C4-2B (cell line): ENCODE measurements around the gene TMEM182.

Experiments used
- H3K27ac ChIP-seq: fragments of 450-650 bp; 2 replicates; pipeline ENCODE4 v1.5.1; 2017
- ZFX ChIP-seq: fragments of 450-650 bp; IDR thresholded peaks from 2 replicates; pipeline ENCODE4 v1.6.1; 2017
- TF ChIP-seq, protein P1 (sequence below): fragments of 450-650 bp; conservative IDR thresholded peaks from 2 replicates; pipeline ENCODE4 v1.5.1; 2017; ENCODE audit warnings: mild to moderate bottlenecking

Gene TMEM182

DNA sequence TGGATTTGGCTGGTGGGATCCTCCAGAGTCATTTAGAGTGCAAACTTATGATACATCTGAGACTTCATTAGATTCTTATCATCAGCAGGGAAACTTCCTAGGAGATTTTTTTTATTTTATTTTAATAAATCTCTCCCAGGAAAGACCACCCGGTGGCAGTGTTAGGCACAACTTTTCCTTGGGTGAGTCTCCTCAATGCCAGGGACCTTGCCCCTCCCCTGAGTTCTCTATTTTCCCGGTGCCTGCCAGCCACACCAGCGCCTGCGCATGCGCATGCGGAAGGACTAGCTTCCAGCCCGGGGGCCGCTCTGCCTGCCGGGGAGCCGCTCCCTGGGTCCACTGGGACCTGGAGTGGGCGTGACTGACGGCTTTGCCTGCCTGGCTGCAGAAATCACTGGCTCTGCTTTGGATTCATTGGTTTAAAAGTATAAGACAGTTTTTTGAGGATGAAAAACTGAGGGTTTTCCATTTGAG is 86.6 kb downstream of the TMEM182 start:
- H3K27ac ChIP-seq, result no peak overlapping the region
- TF ChIP-seq, protein P1, sequence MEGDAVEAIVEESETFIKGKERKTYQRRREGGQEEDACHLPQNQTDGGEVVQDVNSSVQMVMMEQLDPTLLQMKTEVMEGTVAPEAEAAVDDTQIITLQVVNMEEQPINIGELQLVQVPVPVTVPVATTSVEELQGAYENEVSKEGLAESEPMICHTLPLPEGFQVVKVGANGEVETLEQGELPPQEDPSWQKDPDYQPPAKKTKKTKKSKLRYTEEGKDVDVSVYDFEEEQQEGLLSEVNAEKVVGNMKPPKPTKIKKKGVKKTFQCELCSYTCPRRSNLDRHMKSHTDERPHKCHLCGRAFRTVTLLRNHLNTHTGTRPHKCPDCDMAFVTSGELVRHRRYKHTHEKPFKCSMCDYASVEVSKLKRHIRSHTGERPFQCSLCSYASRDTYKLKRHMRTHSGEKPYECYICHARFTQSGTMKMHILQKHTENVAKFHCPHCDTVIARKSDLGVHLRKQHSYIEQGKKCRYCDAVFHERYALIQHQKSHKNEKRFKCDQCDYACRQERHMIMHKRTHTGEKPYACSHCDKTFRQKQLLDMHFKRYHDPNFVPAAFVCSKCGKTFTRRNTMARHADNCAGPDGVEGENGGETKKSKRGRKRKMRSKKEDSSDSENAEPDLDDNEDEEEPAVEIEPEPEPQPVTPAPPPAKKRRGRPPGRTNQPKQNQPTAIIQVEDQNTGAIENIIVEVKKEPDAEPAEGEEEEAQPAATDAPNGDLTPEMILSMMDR, result no peak
- no peak for TF ChIP-seq ZFX

DNA sequence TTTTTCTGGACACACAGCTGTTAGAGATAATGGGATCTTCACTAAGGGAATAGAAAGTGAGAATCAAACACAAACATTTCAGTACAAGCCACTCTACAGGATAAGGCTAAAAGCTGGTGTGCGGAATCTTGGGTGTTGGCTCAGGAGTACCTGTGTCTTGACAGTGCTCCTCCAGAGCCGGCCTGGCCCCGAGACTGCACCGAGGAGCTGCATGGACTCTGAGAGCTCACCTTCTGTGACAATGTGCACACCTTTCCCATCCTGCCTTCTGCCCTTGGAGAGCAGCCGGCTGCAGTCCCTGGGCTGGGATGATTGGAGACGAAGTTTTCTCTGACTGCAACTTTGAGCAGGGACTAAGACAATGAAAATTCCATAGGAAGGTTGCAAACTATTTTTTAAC is 89.1 kb downstream of the TMEM182 start:
- H3K27ac ChIP-seq, result no peak overlapping the region
- TF ChIP-seq, protein P1, result no peak
- TF ChIP-seq ZFX, result no peak

DNA sequence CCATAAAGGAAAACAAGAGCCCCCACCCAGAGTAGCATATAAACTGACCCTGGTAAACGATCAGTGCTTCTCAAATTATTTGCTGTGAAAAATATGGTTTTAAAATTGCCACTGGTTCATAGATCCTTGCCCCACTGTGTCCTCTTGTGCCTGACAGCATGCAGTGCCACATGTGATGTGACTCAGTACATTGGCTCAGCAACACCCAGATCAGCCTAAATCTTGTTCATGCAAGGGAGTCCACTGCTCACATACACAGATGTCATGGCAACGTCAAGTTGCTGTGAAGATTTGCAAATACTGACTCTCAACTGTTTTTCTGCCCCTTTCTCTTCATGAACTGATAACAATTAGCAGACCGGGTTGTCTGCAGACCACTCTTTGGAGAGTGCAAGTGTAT is 91.0 kb downstream of the TMEM182 start:
- TF ChIP-seq, protein P1, result no peak
- no peak for TF ChIP-seq ZFX
- no peak overlapping the region for H3K27ac ChIP-seq
